SU-DHL-6 (cell line): Measurements from ENCODE around the gene CACNB2.

Experiments used
- CTCF ChIP-seq: fragments of 200-600 bp; sonication (generic); IDR thresholded peaks from one replicate; pipeline ENCODE4 v1.5.1; 2017; ENCODE audit warnings: antibody characterized with exemption, mild to moderate bottlenecking, low read length, moderate library complexity; ENCODE audit not compliant: insufficient read depth, poor library complexity, severe bottlenecking
- EZH2phosphoT487 ChIP-seq: fragments of 200-600 bp; sonication (generic), shearing (Covaris generic); conservative IDR thresholded peaks from 2 replicates; pipeline ENCODE4 v1.6.1; 2018; ENCODE audit warnings: mild to moderate bottlenecking, antibody characterized with exemption, low read length, moderate library complexity, mixed read lengths

GRCh38 chr10:18474118-18474455 lies 333.9 kb downstream of the CACNB2 start:
- TF ChIP-seq CTCF (no peak), EZH2phosphoT487 (no peak)
